Measurements from ENCODE around the gene FBLN2.

FBLN2 gene

GRCh38 chr3:13557926-13558325 is 9.0 kb downstream of the FBLN2 start:
- Histone ChIP-seq H2AFZ (ENCODE audit: low read depth) (no peak overlapping the region), H3K27me3 (ENCODE audit: insufficient read depth, low read depth) (peaks cover 4% of the 10 kb centered on the region; the same call in 1 of the 2 replicates), H3K4me3 (IDR thresholded peaks at IDR 0.05; ENCODE audit: insufficient read depth, low read depth, low read length) (no peak overlapping the region), H3K79me2 (ENCODE audit: insufficient read depth, low read depth) (no peaks in the 10 kb centered on the region), H3K27ac (no peak overlapping the region), H3K9ac (no peak overlapping the region), H4K20me1 (ENCODE audit: insufficient read depth) (no peaks in the 10 kb centered on the region), H3K4me2 (no peak overlapping the region), H3K36me3 (ENCODE audit: insufficient read depth) (no peaks in the 10 kb centered on the region), H3K4me1 (ENCODE audit: low read depth, poor library complexity, severe bottlenecking) (peaks cover 6% of the 10 kb centered on the region)
- no peak for TF ChIP-seq CTCF (conservative IDR thresholded peaks at IDR 0.05; ENCODE audit: low read depth, low read length)

DNA sequence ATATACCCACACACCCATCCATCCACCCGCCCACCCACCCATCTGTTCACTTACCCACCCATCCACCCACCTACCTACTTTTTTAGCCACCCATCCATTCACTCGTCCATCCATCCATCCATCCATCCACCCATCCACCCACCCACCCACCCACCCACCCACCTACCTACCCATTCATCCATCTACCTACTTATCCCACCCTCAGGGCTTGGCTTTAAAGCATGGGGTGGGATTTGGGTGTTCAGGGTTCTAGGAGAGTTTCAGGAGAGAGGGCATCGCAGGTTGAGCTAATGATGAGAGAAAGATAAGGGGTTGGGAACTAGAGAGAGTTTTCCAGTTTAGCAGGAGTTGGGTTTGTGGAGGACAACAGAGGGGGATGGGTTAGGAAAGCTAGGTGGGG is 9.7 kb downstream of the FBLN2 start:
- Histone ChIP-seq H3K4me1 (ENCODE audit: low read depth, poor library complexity, severe bottlenecking) (peaks cover 6% of the 10 kb centered on the region), H2AFZ (ENCODE audit: low read depth) (no peak overlapping the region), H3K9ac (no peak overlapping the region), H3K4me3 (IDR thresholded peaks at IDR 0.05; ENCODE audit: insufficient read depth, low read depth, low read length) (no peak overlapping the region), H3K27ac (no peak overlapping the region), H3K4me2 (no peak overlapping the region), H3K27me3 (ENCODE audit: insufficient read depth, low read depth) (peaks cover 4% of the 10 kb centered on the region; the same call in 1 of the 2 replicates), H4K20me1 (ENCODE audit: insufficient read depth) (no peaks in the 10 kb centered on the region), H3K36me3 (ENCODE audit: insufficient read depth) (no peaks in the 10 kb centered on the region), H3K79me2 (ENCODE audit: insufficient read depth, low read depth) (no peaks in the 10 kb centered on the region)
- TF ChIP-seq CTCF (conservative IDR thresholded peaks at IDR 0.05; ENCODE audit: low read depth, low read length) = no peak

GRCh38 chr3:13559764-13560525 is 11.0 kb downstream of the FBLN2 start:
- Histone ChIP-seq H3K4me3 (IDR thresholded peaks at IDR 0.05; ENCODE audit: insufficient read depth, low read depth, low read length) (no peak overlapping the region), H3K9ac (no peak overlapping the region), H3K4me2 (no peak overlapping the region), H3K36me3 (ENCODE audit: insufficient read depth) (no peaks in the 10 kb centered on the region), H3K27me3 (ENCODE audit: insufficient read depth, low read depth) (0 out of 2 replicates have a peak, but pooled peaks cover 4% of the 10 kb centered on the region), H3K27ac (no peak overlapping the region), H3K79me2 (ENCODE audit: insufficient read depth, low read depth) (no peaks in the 10 kb centered on the region), H2AFZ (ENCODE audit: low read depth) (no peak overlapping the region), H4K20me1 (ENCODE audit: insufficient read depth) (no peaks in the 10 kb centered on the region), H3K4me1 (ENCODE audit: low read depth, poor library complexity, severe bottlenecking) (peaks cover 6% of the 10 kb centered on the region)
- TF ChIP-seq CTCF (conservative IDR thresholded peaks at IDR 0.05; ENCODE audit: low read depth, low read length) = no peak

DNA sequence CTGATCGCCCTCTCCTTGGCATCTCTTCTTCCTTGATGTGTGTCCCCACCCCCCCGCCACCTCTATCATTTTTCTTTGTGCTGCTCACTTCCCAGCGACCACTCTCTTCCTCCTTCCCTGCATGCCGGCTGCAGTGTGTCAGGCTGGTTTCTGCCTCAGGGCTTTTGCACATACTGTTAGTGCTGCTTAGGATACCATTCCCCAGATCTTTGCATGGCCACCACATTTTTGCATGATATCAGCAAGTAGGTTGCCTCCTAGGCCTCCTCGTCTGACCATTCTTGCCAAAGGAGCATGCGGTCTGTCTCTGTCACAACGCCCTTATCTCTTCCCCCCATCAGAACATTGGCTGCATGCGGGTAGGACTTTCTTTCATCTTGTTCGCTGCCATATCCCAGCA is 12.5 kb downstream of the FBLN2 start:
- no peaks in the 10 kb centered on the region for H3K79me2 ChIP-seq (ENCODE audit: insufficient read depth, low read depth)
- 0 out of 2 replicates have a peak, but pooled peaks cover 4% of the 10 kb centered on the region for H3K27me3 ChIP-seq (ENCODE audit: insufficient read depth, low read depth)
- no peak overlapping the region for H3K4me2 ChIP-seq
- H3K27ac ChIP-seq = no peak overlapping the region
- H4K20me1 ChIP-seq (ENCODE audit: insufficient read depth) = no peaks in the 10 kb centered on the region
- H3K4me1 ChIP-seq (ENCODE audit: low read depth, poor library complexity, severe bottlenecking) = peaks cover 6% of the 10 kb centered on the region
- H3K9ac ChIP-seq = no peak overlapping the region
- no peak overlapping the region for H2AFZ ChIP-seq (ENCODE audit: low read depth)
- no peaks in the 10 kb centered on the region for H3K36me3 ChIP-seq (ENCODE audit: insufficient read depth)
- TF ChIP-seq CTCF (conservative IDR thresholded peaks at IDR 0.05; ENCODE audit: low read depth, low read length) = no peak
- H3K4me3 ChIP-seq (IDR thresholded peaks at IDR 0.05; ENCODE audit: insufficient read depth, low read depth, low read length) = no peak overlapping the region
